Prostate gland (tissue), 2 donors: ENCODE data around the gene PRAME. TPM values are rescaled to one million over a fixed set of nuclear protein-coding genes. Genes with fewer than 3 reads are reported as not detected.

Experiments used
- DNase-seq: peaks from one replicate; pipeline ENCODE4 v3.0.0-alpha.2; 2019; ENCODE audit warnings: low spot score
- H3K27ac ChIP-seq, 2 donors: fragments of 200-600 bp; sonication (generic); 2 replicates each; pipeline ENCODE4 v1.5.1; 2017 to 2019
- H3K27me3 ChIP-seq: fragments of 200-600 bp; sonication (generic); replicated peaks from 2 replicates; pipeline ENCODE4 v1.5.1; 2019; ENCODE audit not compliant: insufficient read depth
- H3K36me3 ChIP-seq, 2 donors: fragments of 200-600 bp; sonication (generic); 1 replicate in 1 of 2; 2 replicates in 1 of 2; pipeline versions ENCODE4 v1.5.1 to v1.8.1; 2017 to 2019
- H3K4me1 ChIP-seq: fragments of 200-600 bp; sonication (generic); replicated peaks from 2 replicates; pipeline ENCODE4 v1.5.1; 2019
- H3K4me3 ChIP-seq, 2 donors: fragments of 200-600 bp; sonication (generic); 2 replicates each; pipeline ENCODE4 v1.5.1; 2017 to 2019
- H3K9me3 ChIP-seq: fragments of 200-600 bp; sonication (generic); 2 replicates; pipeline ENCODE4 v1.5.1; 2017
- POLR2A ChIP-seq: fragments of 450-650 bp; IDR thresholded peaks from one replicate; pipeline ENCODE4 v1.6.1; 2016; ENCODE audit warnings: antibody characterized with exemption, mild to moderate bottlenecking
- POLR2AphosphoS5 ChIP-seq: sonication (generic); formaldehyde crosslinking; IDR thresholded peaks from one replicate; pipeline ENCODE4 v1.6.1; 2017; ENCODE audit warnings: antibody characterized with exemption
- WGBS: methylation state at CpG from one replicate; pipeline ENCODE4 v1.1.5; 2018; 5-methylcytosine and 5-hydroxymethylcytosine counted together
- intact Hi-C: fragments of 100-400 bp; cut with DNase I; formaldehyde crosslinking; loops from one replicate; pipeline ENCODE4 v1.14.2; 2022
- total RNA-seq, 2 donors: library from RNA; depleted of rRNA; stranded (reverse); fragments of >200 nt; gene quantifications; one replicate each; pipeline ENCODE4 v1.1.0, GENCODE V29; 2016
- TF ChIP-seq, protein P1 (sequence below), 4 experiments: fragments of 200-600 bp in 2 of 4; fragments of 450-650 bp in 2 of 4; sonication (generic) in 2 of 4; IDR thresholded peaks; 1 replicate in 3 of 4; 2 replicates in 1 of 4; pipeline ENCODE4 v1.5.1; 2016 to 2019; ENCODE audit warnings: antibody characterized with exemption in 4 of 4, mild to moderate bottlenecking in 2 of 4, moderate library complexity in 2 of 4

The PRAME gene
- total RNA-seq, 2 donors from 2014 or later, result 103 TPM; not detected in 1

DNA sequence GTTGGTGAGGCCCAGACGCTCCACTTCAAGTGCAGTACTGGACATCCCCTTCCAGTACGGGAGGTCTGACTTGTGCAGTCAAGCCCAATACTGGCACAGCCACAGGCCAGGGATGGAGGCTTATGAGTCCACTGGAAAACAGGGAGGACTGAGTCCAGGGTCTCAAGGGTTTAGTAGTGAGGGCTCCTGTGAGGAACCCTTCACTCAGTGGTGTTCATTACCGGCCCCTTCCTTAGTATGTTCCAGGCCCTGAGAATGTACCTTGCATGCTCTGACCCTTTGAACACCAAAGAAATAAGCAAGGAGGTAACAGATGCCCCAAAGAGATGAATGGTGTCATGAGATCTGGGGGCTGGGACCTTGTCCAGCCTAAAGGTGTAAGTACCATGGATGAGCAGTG, 11.8 kb downstream of the PRAME start:
- no peaks in the 10 kb centered on the region for H3K4me1 ChIP-seq
- H3K27ac ChIP-seq, result no peak overlapping the region
- TF ChIP-seq, protein P1, sequence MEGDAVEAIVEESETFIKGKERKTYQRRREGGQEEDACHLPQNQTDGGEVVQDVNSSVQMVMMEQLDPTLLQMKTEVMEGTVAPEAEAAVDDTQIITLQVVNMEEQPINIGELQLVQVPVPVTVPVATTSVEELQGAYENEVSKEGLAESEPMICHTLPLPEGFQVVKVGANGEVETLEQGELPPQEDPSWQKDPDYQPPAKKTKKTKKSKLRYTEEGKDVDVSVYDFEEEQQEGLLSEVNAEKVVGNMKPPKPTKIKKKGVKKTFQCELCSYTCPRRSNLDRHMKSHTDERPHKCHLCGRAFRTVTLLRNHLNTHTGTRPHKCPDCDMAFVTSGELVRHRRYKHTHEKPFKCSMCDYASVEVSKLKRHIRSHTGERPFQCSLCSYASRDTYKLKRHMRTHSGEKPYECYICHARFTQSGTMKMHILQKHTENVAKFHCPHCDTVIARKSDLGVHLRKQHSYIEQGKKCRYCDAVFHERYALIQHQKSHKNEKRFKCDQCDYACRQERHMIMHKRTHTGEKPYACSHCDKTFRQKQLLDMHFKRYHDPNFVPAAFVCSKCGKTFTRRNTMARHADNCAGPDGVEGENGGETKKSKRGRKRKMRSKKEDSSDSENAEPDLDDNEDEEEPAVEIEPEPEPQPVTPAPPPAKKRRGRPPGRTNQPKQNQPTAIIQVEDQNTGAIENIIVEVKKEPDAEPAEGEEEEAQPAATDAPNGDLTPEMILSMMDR (IDR thresholded peaks at IDR 0.05), result no peak
- TF ChIP-seq POLR2AphosphoS5 (no peak), POLR2A (no peak)
- WGBS, result 72% methylated on average over 3 of the region's 3 CpGs
- no peaks in the 10 kb centered on the region for H3K9me3 ChIP-seq
- no peaks in the 10 kb centered on the region for H3K27me3 ChIP-seq
- no peak for DNase-seq
- H3K4me3 ChIP-seq, result no peak overlapping the region
- H3K36me3 ChIP-seq, result no peaks in the 10 kb centered on the region
- intact Hi-C loops, result no loop called here

DNA sequence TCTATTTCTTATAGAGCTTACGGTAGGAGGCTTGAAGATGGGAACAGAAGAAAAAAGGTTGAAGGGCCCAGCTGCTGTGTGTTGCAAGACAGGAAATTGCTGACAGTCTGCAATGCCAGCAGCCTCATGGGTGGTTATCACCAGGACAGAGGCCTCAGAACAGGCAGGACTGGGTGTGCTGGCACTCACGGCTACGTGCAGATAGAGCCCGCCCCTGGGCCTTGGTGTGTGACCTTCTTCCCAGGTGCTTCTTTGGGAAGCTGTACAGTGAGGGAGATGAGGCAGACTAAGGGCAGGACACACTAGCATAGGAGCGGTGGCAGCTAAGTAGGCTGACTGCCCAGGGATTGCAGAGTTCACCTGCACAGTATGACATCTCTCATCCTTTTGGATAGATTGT, 12.6 kb downstream of the PRAME start:
- intact Hi-C loops, result no loop called here
- whole genome bisulfite sequencing, result 53% methylated on average over 5 of the region's 5 CpGs
- Histone ChIP-seq H3K27me3 (no peaks in the 10 kb centered on the region), H3K27ac (no peak overlapping the region), H3K4me1 (no peaks in the 10 kb centered on the region), H3K36me3 (no peaks in the 10 kb centered on the region), H3K4me3 (no peak overlapping the region), H3K9me3 (no peaks in the 10 kb centered on the region)
- DNase-seq, result no peak
- TF ChIP-seq, protein P1 (IDR thresholded peaks at IDR 0.05), result no peak
- TF ChIP-seq POLR2A, result no peak
- no peak for TF ChIP-seq POLR2AphosphoS5

DNA sequence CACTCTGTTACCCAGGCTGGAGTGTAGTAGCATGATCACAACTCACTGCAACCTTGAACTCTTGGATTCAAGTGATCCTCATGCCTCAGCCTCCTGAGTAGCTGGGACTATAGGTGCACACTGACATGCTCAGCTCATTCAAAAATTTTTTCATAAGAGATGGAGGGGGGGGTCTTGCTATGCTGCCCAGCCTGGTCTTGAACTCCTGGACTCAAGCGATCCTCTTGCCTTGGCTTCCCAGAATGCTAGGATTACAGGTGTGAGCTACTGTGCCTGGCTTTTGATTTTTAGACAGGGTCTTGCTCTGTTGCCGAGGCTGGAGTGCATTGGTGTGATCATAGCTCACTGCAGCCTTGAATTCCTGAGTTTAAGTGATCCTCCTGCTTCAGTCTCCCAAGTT, 14.0 kb downstream of the PRAME start:
- 83% methylated on average over 2 of the region's 2 CpGs for WGBS
- no peak overlapping the region for H3K27ac ChIP-seq
- no peaks in the 10 kb centered on the region for H3K36me3 ChIP-seq
- DNase-seq, result no peak
- TF ChIP-seq POLR2AphosphoS5 (no peak), POLR2A (no peak)
- TF ChIP-seq, protein P1 (IDR thresholded peaks at IDR 0.05), result no peak
- intact Hi-C loops, result no loop called here
- H3K27me3 ChIP-seq, result no peaks in the 10 kb centered on the region
- H3K9me3 ChIP-seq, result no peaks in the 10 kb centered on the region
- no peaks in the 10 kb centered on the region for H3K4me1 ChIP-seq
- no peak overlapping the region for H3K4me3 ChIP-seq

DNA sequence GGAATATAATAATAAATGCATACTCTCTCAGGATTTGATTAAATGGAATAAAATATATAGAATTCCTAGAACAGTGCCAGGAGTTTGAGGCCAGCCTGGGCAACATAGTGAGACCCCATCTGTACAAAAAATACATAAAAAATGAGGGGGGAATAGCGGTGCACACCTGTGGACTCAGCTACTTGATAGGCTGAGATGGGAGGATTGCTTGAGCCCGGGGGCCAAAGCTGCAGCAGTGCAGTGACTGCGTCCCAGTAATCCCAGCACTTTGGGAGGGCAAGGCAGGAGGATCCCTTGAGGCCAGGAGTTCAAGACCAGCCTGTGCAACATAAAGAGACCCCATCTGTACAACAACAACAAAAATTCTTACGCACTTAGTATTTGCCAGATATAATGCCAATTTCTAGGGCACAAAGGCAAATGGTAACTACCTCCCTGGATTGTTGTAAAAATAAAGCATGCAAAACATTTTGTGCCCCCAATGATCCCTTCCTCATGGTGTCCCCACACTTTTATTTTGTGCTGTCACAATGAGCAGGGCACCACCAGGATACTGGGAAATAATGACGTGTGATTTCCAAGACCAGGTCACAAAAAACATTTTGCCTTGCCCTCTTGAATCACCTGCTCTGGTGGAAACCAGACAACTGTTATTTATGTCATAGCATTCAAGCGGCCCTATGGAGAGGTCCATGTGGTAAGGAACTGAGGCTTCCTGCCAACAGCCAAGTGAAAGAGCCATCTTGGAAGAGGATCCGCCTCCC, 20.7 kb downstream of the PRAME start:
- WGBS, result 75% methylated on average over 7 of the region's 7 CpGs
- TF ChIP-seq, protein P1 (IDR thresholded peaks at IDR 0.05), result no peak
- no peak for TF ChIP-seq POLR2AphosphoS5
- TF ChIP-seq POLR2A, result no peak
- Histone ChIP-seq H3K36me3 (no peaks in the 10 kb centered on the region), H3K4me3 (no peak overlapping the region), H3K27me3 (peaks cover 2% of the 10 kb centered on the region), H3K27ac (no peak overlapping the region), H3K9me3 (no peaks in the 10 kb centered on the region), H3K4me1 (no peaks in the 10 kb centered on the region)
- no peak for DNase-seq
- intact Hi-C loops, result no loop called here

DNA sequence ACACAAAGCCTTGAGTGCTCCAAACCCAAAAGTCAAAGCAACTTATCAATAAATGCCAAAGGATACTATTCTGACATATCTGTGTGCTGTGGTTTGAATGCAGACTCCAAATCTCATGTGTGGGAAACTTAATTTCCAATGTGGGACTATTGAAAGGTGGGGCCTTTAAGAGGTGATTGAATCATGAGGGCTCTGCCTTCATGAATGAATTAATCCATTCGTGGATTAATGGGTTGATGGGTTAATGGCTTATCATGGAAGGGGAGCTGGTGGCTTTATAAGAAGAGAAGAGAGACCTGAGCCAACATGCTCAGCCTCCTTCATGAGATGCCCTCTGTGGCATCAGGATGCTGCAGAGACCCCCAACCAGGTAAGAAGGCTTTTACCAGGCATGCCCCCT, 22.1 kb downstream of the PRAME start:
- Histone ChIP-seq H3K9me3 (no peaks in the 10 kb centered on the region), H3K27me3 (peaks cover 2% of the 10 kb centered on the region), H3K4me1 (no peaks in the 10 kb centered on the region), H3K36me3 (no peaks in the 10 kb centered on the region), H3K4me3 (no peak overlapping the region), H3K27ac (no peak overlapping the region)
- no peak for DNase-seq
- 64% methylated on average over 1 of the region's 1 CpG for WGBS
- intact Hi-C loops, result no loop called here
- TF ChIP-seq POLR2AphosphoS5 (no peak), POLR2A (no peak)
- TF ChIP-seq, protein P1 (IDR thresholded peaks at IDR 0.05), result no peak
